NCI-H748 (cell line): Measurements from ENCODE around the gene GLOD4.
A peak's percentile ranks its signal among the peaks of the same experiment; 100 is the strongest.
"Not testable (repeated sequence)": the region's sequence is repeated elsewhere in the genome, so short reads cannot be mapped to it uniquely, and the experiment has no call there.

ENCODE experiments used
- DNase-seq: peaks from one replicate; lab custom pipeline; 2025; ENCODE audit not compliant: unreplicated experiment; lab: John Stamatoyannopoulos, UW

GLOD4 gene

GRCh38 chr17:778096-778495 lies 4.0 kb downstream of the GLOD4 start:
- DNase-seq: no peak

GRCh38 chr17:774313-774584 lies 7.8 kb downstream of the GLOD4 start:
- DNase-seq: no peak

- DNase-seq: no peak
Measured at GRCh38 chr17:773467-774312, 8.4 kb downstream of the GLOD4 start.

DNA sequence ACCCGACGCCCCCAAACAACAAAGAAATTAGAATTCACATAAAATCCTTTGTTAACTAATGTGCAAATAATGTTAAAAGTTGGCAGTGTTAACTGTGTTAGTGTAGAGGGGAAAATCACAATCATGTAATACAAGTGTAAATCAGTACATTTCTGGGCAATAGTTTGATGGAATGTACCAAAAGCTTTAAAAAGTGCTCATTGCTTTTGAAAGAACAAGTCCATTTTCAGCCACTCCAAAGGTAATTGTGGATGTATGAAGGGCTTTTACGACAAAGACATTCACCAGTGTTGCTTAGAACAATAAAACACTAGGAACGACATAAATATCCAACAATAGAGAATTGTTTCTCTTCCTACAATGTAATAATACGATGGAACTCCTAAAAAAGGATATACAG lies 9.1 kb downstream of the GLOD4 start:
- DNase-seq: no peak

- DNase-seq: no peak
Measured at GRCh38 chr17:767076-767475, 15.0 kb downstream of the GLOD4 start.

- DNase-seq: no peak
Measured at GRCh38 chr17:760371-760770, 21.7 kb downstream of the GLOD4 start.

GRCh38 chr17:759964-760363 lies 22.1 kb downstream of the GLOD4 start:
- no peak for DNase-seq

- not testable (repeated sequence) for DNase-seq
Measured at GRCh38 chr17:756010-756567, 26.0 kb downstream of the GLOD4 start.

GRCh38 chr17:755319-755961 lies 26.6 kb downstream of the GLOD4 start:
- not testable (repeated sequence) for DNase-seq

- DNase-seq: no peak
Measured at GRCh38 chr17:753418-753817, 28.7 kb downstream of the GLOD4 start.

- peak; percentile 77 for DNase-seq
Measured at GRCh38 chr17:752620-753219, 29.4 kb downstream of the GLOD4 start.

- peak; percentile 96 for DNase-seq
Measured at GRCh38 chr17:752002-752619, 30.0 kb downstream of the GLOD4 start, which contains the start of gene GEMIN4. TSS of gene GEMIN4 (minus strand) at chr17:752264. CDS start at chr17:752142, 122 bp downstream.

DNA sequence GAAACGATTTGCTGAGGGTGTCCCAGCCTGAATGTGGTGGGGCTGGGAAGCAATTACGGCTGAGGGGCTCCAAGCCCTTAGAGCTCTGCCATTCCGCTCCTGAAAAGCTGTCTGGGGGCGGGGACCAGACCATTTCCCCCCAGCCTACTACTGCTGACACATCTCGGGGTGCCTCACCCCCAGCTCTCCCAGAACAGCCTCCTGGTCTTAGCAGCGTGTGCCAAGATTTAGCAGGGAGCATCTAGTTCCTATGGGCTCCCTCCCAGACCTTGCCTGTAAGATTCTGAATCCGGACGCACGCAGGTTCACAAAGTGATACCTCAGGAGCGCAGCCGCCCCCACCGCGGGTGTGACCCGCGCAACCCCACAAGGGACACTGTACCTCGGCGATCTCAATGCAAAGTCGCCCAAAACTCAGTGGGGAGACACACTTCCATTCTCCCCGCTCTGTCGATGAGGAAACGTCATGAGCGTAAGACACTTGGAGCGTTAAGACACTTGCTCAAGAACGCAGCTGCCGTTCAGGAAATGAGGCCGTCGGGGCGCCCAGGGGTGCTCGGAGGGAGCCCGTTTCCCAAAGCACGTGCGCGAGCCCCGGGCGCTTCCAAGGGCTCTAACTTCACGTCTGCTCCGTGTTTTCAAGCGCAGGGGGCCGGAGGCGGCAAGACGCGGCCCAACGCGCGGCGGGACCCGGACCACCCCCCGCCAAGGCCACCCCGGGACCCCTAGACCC lies 30.6 kb downstream of the GLOD4 start:
- peak; percentile 59 for DNase-seq

GRCh38 chr17:750431-751037 lies 31.5 kb downstream of the GLOD4 start:
- no peak for DNase-seq

DNA sequence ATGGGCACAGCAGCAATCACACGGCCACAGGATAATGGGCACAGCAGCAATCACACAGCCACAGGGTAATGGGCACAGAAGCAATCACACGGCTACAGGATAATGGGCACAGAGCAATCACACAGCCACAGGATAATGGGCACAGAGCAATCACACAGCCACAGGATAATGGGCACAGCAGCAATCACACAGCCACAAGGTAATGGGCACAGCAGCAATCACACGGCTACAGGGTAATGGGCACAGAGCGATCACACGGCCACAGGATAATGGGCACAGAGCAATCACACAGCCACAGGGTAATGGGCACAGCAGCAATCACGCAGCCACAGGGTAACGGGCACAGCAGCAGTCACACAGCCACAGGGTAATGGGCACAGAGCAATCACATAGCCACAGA lies 32.7 kb downstream of the GLOD4 start:
- not testable (repeated sequence) for DNase-seq

GRCh38 chr17:748604-749003 lies 33.5 kb downstream of the GLOD4 start:
- DNase-seq: not testable (repeated sequence)

DNA sequence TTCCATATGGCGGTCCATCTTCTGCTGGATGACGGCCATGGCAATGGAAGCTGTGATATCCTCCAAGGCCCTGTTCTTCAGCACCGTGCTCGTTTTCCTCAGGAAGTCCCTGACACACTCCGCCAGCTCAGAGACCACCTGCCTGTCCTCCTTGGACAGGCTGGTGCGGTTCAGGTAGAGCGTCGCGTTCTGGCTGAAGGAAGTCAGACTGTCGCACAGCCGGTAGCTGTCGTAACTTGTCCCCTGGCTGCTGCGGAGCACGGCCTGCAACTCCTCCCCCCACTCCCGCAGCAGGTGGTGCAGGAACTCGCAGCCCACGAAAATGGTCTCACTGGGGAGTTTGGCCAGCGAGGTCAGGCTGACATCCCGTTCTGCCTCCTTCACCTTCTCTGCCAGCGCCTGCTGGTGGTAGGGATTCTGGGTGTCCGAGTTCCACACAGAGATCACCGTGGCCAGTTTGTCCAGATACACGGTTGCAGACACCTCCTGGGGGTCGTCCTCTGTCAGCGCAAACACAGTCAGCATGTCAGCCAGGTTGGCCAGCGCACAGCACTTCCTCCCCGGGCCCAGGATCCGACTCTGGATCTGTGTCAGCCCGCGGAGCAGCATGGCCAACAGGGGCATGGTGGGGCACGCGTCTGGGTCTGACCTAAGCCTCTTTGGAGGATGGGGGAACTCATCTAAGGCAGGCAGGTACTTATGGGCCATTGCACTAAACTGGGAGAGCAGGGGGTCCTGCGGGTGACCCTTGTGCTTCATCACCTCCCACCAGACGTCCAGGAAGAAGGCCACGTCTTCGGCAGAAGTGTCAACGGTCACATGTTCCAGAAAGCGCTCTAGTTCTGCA lies 35.1 kb downstream of the GLOD4 start:
- DNase-seq: no peak

GRCh38 chr17:746181-746580 lies 35.9 kb downstream of the GLOD4 start:
- no peak for DNase-seq

GRCh38 chr17:745406-745805 lies 36.7 kb downstream of the GLOD4 start:
- no peak for DNase-seq
